Testis (tissue), 3 donors: ENCODE results near the gene FAM221B. TPM values are rescaled to one million over a fixed set of nuclear protein-coding genes. Genes with fewer than 3 reads are reported as not detected.

Experiments used
- DNase-seq: peaks from one replicate; pipeline ENCODE4 v3.0.0-alpha.2; 2019
- H3K27ac ChIP-seq, 2 donors: fragments of 200-600 bp; sonication (generic); one replicate each; pipeline ENCODE4 v1.5.1; 2019
- H3K27me3 ChIP-seq: fragments of 200-600 bp; sonication (generic); one replicate; pipeline ENCODE4 v1.5.1; 2019
- H3K36me3 ChIP-seq: fragments of 200-600 bp; sonication (generic); one replicate; pipeline ENCODE4 v1.5.1; 2017; ENCODE audit warnings: low read depth; ENCODE audit errors: missing control alignments
- H3K4me1 ChIP-seq: fragments of 200-600 bp; sonication (generic); one replicate; pipeline ENCODE4 v1.5.1; 2019
- H3K4me3 ChIP-seq, 2 donors: fragments of 200-600 bp; sonication (generic); one replicate each; pipeline ENCODE4 v1.5.1; 2017 to 2019
- H3K9me3 ChIP-seq: fragments of 200-600 bp; sonication (generic); one replicate; pipeline ENCODE4 v1.5.1; 2017
- POLR2A ChIP-seq: fragments of 450-650 bp; IDR thresholded peaks from one replicate; pipeline ENCODE4 v1.6.1; 2017; ENCODE audit warnings: antibody characterized with exemption, mild to moderate bottlenecking, moderate library complexity
- WGBS, 2 donors: methylation state at CpG; one replicate each; pipeline ENCODE4 v1.1.5; 2018; 5-methylcytosine and 5-hydroxymethylcytosine counted together
- intact Hi-C: fragments of 100-400 bp; cut with DNase I; formaldehyde crosslinking; loops from one replicate; pipeline ENCODE4 v1.15.1; 2023; ENCODE audit warnings: low total_unique reads
- polyA plus RNA-seq: library from polyadenylated mRNA; stranded (reverse); fragments of 350-450 nt; fragmentation: Illumina TruSeq; extraction: RNeasy Lipid Tissue Mini Kit (QIAGEN cat#74804); gene quantifications from one replicate; pipeline ENCODE4 v1.2.3, GENCODE V29; 2014; ENCODE audit warnings: low read depth, low replicate concordance; ENCODE audit not compliant: insufficient read depth
- total RNA-seq, 2 donors: library from RNA; depleted of rRNA; stranded (reverse); fragments of >200 nt; gene quantifications; one replicate each; pipeline ENCODE4 v1.2.3, GENCODE V29; 2016
- TF ChIP-seq, protein P1 (sequence below), 3 experiments: fragments of 450-650 bp in 2 of 3; fragments of 200-600 bp in 1 of 3; sonication (generic) in 1 of 3; IDR thresholded peaks; one replicate each; pipeline ENCODE4 v1.5.1; 2016 to 2019; ENCODE audit warnings: antibody characterized with exemption in 3 of 3, mild to moderate bottlenecking in 2 of 3, moderate library complexity in 1 of 3

FAM221B gene
- total and polyA plus RNA-seq, 3 donors from 2014 or later: 4.2 to 17.1 (median 7.2) TPM

DNA sequence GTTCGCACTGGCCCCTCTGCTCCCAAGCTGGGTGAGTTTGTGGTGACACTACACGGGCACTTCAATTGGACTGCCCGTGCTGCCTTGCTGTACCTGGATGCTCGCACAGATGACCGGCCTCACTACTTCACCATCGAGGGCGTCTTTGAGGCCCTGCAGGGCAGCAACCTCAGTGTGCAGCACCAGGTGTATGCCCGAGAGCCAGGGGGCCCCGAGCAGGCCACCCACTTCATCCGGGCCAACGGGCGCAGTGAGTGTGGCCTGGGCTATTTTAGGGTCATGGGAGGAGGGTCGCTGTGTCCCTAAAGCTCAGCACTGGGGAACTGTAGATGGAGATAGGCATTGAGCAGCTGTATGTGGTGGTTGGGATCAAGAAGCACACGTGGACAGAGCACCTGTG, 35.7 kb downstream of the FAM221B start:
- no peaks in the 10 kb centered on the region for H3K27me3 ChIP-seq
- no peak overlapping the region for H3K27ac ChIP-seq
- H3K4me3 ChIP-seq: no peak overlapping the region
- no peak for DNase-seq
- H3K9me3 ChIP-seq: no peaks in the 10 kb centered on the region
- intact Hi-C loops: no loop called here
- peaks cover 26% of the 10 kb centered on the region for H3K4me1 ChIP-seq
- H3K36me3 ChIP-seq: no peaks in the 10 kb centered on the region
- WGBS, 2 donors: 49 to 75% methylated on average over 11 to 14 of the region's 14 CpGs
- no peak for TF ChIP-seq POLR2A
- TF ChIP-seq, protein P1, sequence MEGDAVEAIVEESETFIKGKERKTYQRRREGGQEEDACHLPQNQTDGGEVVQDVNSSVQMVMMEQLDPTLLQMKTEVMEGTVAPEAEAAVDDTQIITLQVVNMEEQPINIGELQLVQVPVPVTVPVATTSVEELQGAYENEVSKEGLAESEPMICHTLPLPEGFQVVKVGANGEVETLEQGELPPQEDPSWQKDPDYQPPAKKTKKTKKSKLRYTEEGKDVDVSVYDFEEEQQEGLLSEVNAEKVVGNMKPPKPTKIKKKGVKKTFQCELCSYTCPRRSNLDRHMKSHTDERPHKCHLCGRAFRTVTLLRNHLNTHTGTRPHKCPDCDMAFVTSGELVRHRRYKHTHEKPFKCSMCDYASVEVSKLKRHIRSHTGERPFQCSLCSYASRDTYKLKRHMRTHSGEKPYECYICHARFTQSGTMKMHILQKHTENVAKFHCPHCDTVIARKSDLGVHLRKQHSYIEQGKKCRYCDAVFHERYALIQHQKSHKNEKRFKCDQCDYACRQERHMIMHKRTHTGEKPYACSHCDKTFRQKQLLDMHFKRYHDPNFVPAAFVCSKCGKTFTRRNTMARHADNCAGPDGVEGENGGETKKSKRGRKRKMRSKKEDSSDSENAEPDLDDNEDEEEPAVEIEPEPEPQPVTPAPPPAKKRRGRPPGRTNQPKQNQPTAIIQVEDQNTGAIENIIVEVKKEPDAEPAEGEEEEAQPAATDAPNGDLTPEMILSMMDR (IDR thresholded peaks at IDR 0.05): no peak

DNA sequence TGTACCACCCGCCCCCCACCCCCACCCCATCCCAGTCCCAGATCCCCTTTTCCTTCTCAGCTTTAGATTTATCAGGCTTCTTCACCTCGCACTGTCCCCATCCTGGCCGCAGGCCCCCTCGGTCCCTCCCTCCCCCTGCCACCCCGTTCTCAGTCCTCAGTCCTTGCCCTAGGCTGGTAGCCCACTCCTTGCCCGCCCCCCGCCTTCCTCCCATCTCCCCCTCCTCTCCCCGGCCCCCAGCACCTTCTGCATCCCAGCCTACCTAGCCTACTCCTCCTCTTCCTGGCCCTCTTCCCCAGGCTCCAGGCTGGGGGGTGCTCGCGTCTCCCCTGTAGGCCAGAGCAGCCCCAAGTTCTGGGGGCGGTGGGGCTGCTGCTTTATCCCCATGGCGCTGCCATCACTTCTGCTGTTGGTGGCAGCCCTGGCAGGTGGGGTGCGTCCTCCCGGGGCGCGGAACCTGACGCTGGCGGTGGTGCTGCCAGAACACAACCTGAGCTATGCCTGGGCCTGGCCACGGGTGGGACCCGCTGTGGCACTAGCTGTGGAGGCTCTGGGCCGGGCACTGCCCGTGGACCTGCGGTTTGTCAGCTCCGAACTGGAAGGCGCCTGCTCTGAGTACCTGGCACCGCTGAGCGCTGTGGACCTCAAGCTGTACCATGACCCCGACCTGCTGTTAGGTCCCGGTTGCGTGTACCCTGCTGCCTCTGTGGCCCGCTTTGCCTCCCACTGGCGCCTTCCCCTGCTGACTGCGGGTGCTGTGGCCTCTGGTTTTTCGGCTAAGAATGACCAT, 36.3 kb downstream of the FAM221B start:
- H3K4me3 ChIP-seq: peak overlapping the region; percentile 55 to 63
- no peaks in the 10 kb centered on the region for H3K36me3 ChIP-seq
- TF ChIP-seq, protein P1 (IDR thresholded peaks at IDR 0.05): no peak
- no peak for TF ChIP-seq POLR2A
- peak overlapping the region in 1 of 2 donors; percentile 80 for H3K27ac ChIP-seq
- no peaks in the 10 kb centered on the region for H3K27me3 ChIP-seq
- no peak for DNase-seq
- intact Hi-C loops: no loop called here
- H3K9me3 ChIP-seq: no peaks in the 10 kb centered on the region
- WGBS, 2 donors: 47 to 56% methylated on average over 20 to 29 of the region's 34 CpGs
- H3K4me1 ChIP-seq: peaks cover 26% of the 10 kb centered on the region

DNA sequence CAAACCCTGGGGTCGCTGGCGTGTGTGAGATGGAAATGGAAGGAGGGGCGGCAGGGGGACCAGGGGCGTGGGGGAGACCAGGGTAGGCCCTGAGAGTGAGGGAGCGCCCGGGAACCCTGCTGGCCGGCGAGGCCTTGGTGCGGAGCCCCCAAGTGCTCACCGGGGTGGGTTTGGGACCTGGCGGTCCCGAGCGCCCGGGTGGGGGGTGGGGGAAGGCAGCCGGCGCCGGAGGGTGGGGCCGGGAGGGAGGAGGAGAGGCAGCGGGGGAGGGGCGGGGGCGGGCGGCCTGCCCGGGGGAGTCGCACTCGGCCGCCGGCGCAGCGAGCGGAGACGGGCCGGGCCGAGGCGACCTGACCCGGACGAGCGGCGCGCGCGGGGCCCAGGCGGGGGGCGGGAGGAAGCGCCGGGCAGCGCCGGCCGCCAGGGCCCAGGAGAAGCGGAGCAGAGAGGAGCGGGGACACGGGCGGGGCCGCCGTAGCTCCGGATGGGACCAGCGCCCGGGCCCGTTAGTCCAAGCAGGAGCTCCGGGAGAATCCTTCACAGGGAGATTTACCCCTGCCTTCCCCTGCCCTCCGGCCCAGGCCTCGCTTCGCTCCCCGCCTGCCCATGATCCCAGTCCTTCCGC, 37.1 kb downstream of the FAM221B start, which contains the start of gene NPR2:
Gene NPR2, plus strand, starts transcription at position 295 of the 625 bp plus-strand sequence. CDS start 818 bp downstream, outside the sequence.
- DNase-seq: peak; percentile 38
- Histone ChIP-seq H3K27ac (peak within 1 kb of the TSS; percentile 59 to 80), H3K36me3 (no peaks in the 10 kb centered on the region), H3K4me1 (peaks cover 26% of the 10 kb centered on the region), H3K9me3 (no peaks in the 10 kb centered on the region), H3K27me3 (no peaks in the 10 kb centered on the region), H3K4me3 (peak within 1 kb of the TSS; percentile 55 to 63)
- intact Hi-C loops: no loop called here
- WGBS, 2 donors: 3 to 5% methylated on average over 7 to 59 of the region's 64 CpGs
- TF ChIP-seq, protein P1 (IDR thresholded peaks at IDR 0.05): no peak
- no peak for TF ChIP-seq POLR2A

DNA sequence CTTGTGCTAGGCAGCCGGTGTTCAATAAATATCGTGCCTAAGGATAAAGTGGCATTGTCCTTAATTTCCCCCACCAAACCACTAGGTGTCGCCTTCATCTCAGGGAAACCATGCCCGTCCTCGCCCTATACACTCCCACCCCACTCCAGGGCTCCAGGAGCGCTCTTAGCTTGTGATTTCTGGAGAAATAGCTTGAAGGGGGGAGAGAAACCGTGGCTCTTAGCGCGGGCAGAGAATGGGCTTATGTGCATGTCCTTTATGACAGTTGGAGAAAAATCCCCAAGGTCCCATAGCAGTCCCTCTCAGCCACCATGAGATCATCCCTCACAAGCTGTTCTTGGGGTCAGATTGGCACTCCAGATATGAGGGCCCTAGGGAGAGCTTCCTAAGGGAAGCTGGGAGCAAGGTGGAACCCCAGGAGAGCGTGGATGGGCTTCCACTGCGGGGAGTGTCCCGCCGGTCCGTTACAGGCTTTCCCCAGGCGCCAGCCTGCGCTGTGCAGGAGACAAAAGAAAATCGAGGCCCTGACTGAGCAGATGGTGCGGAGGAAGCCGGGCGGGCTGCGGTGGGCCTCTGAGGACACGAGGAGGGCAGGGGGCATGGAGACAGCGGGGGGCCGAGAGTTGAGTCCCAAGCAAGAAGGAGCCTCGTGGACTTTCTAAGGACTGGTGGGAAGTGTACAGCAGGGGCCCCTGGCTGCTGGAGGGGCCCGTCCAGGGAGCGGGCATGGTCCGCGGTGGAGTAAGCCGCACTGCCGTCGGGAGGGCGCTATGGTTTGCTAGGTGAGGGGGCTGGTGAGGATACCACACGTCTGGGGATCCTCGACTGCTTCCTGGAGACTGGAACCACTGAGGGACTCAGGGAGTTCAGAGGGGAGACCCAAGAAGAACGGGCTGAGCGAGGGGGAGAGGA, 37.9 kb downstream of the FAM221B start:
- Histone ChIP-seq H3K27ac (peak overlapping the region; percentile 59 to 80), H3K4me1 (peaks cover 26% of the 10 kb centered on the region), H3K9me3 (no peaks in the 10 kb centered on the region), H3K27me3 (no peaks in the 10 kb centered on the region), H3K36me3 (no peaks in the 10 kb centered on the region), H3K4me3 (peak overlapping the region; percentile 55 to 63)
- intact Hi-C loops: no loop called here
- DNase-seq: peak; percentile 85
- TF ChIP-seq, protein P1 (IDR thresholded peaks at IDR 0.05): peak; percentile 75 to 91 (median 83)
- TF ChIP-seq POLR2A: no peak
- WGBS, 2 donors: 17 to 24% methylated on average over 24 to 37 of the region's 37 CpGs
